ENCODE measurements around the gene NLGN3. TPM values are rescaled to one million over a fixed set of nuclear protein-coding genes. Genes with fewer than 3 reads are reported as not detected.

The NLGN3 gene
- total RNA-seq, 1 donor from 2014 or later: 3.1 TPM

DNA sequence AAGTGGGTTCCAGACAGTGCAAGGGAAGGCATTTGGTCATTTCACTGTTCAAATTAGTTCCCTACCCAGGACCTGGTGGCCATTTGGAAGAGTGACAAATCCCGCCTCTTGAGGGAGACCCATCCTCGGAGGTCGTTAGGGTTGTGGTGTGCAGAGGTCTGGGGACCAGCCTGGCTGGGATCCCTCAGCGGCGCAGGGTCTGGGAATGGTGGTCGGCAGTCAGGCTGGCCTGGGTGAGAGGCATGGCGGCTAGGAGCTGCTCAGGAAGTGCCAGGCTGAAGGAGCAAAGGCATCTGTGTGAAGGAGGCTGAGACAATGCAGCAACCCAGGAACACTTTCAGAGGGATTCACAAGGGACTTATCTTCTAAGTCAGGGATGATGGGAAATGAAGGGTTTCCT, 6.7 kb downstream of the NLGN3 start:
- Mint-ChIP-seq H3K4me3 (ENCODE audit: unreplicated experiment) (no peak overlapping the region), H3K4me1 (ENCODE audit: low read depth, unreplicated experiment) (no peaks in the 10 kb centered on the region), H3K27ac (ENCODE audit: unreplicated experiment) (no peak overlapping the region), H3K36me3 (ENCODE audit: unreplicated experiment) (no peaks in the 10 kb centered on the region), H3K27me3 (ENCODE audit: unreplicated experiment) (no peaks in the 10 kb centered on the region), H3K9me3 (ENCODE audit: unreplicated experiment) (peaks cover 4% of the 10 kb centered on the region)
- no peak for DNase-seq
- TF ChIP-seq, protein P1, sequence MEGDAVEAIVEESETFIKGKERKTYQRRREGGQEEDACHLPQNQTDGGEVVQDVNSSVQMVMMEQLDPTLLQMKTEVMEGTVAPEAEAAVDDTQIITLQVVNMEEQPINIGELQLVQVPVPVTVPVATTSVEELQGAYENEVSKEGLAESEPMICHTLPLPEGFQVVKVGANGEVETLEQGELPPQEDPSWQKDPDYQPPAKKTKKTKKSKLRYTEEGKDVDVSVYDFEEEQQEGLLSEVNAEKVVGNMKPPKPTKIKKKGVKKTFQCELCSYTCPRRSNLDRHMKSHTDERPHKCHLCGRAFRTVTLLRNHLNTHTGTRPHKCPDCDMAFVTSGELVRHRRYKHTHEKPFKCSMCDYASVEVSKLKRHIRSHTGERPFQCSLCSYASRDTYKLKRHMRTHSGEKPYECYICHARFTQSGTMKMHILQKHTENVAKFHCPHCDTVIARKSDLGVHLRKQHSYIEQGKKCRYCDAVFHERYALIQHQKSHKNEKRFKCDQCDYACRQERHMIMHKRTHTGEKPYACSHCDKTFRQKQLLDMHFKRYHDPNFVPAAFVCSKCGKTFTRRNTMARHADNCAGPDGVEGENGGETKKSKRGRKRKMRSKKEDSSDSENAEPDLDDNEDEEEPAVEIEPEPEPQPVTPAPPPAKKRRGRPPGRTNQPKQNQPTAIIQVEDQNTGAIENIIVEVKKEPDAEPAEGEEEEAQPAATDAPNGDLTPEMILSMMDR (IDR thresholded peaks at IDR 0.05; ENCODE audit: partially characterized antibody, unreplicated experiment): no peak

DNA sequence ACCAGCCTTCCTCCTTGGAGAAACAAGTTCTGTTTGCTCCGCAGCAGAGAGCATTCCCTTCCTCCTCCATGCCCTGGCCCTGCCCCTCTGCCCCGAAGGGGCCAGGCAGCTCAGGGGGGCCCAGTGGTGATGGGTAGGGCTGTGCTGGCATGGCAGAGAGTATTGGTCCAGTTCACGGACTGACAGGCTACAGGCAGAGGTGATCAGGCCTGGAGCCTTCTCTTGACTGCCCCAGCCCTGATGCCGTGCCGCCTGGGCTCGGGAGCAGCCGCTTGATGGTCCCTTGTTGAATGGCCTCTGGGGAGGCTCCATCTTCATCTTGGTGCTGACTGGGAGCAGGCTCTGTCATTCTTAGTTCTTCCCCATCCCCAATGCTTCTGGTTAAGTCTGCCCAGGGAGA, 9.6 kb downstream of the NLGN3 start:
- Mint-ChIP-seq H3K27me3 (ENCODE audit: unreplicated experiment) (no peaks in the 10 kb centered on the region), H3K36me3 (ENCODE audit: unreplicated experiment) (no peaks in the 10 kb centered on the region), H3K9me3 (ENCODE audit: unreplicated experiment) (peaks cover 4% of the 10 kb centered on the region), H3K27ac (ENCODE audit: unreplicated experiment) (no peak overlapping the region), H3K4me1 (ENCODE audit: low read depth, unreplicated experiment) (no peaks in the 10 kb centered on the region), H3K4me3 (ENCODE audit: unreplicated experiment) (no peak overlapping the region)
- TF ChIP-seq, protein P1 (IDR thresholded peaks at IDR 0.05; ENCODE audit: partially characterized antibody, unreplicated experiment): no peak
- no peak for DNase-seq

DNA sequence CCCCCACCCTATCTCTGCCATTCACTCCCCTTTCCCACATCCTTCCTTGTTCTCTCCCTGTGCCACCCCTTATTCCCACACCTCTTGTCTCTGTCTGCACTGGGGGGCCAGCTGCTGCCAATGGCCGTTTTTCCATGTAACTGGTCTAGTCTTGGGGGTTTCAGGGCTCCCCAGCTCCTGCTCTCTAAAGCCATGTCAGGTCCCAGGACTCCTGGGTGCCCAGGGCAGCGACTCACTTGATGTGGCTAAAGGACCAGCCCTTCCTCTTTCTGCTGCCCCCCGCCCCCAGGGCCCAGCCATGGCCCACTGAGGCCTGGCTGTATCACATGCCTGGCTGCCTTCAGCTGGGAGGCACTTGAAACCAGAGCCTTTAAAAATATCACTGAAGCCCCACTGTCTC, 10.0 kb downstream of the NLGN3 start:
- H3K36me3 Mint-ChIP-seq (ENCODE audit: unreplicated experiment): no peaks in the 10 kb centered on the region
- H3K4me1 Mint-ChIP-seq (ENCODE audit: low read depth, unreplicated experiment): no peaks in the 10 kb centered on the region
- no peak overlapping the region for H3K4me3 Mint-ChIP-seq (ENCODE audit: unreplicated experiment)
- H3K9me3 Mint-ChIP-seq (ENCODE audit: unreplicated experiment): peaks cover 4% of the 10 kb centered on the region
- H3K27me3 Mint-ChIP-seq (ENCODE audit: unreplicated experiment): no peaks in the 10 kb centered on the region
- TF ChIP-seq, protein P1 (IDR thresholded peaks at IDR 0.05; ENCODE audit: partially characterized antibody, unreplicated experiment): no peak
- DNase-seq: no peak
- H3K27ac Mint-ChIP-seq (ENCODE audit: unreplicated experiment): no peak overlapping the region

DNA sequence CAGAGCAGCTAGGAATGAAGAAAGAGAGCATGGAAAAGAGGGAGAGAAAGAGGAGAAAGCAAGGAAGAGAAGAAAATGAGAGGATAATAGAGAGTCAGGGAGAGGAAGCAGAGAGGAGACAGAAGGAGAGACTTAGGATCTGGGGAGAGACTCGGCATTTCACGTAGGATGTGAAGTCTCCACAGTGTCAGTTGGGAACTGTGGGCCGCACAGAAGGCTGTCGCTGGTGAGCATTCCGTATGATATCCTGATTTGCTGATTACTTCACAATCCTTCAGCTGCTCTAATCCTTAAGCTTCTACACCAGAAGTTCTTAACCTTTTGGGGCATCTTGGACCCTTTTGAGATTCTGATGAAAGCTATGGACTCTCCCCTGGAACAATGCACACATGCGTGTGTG, 14.0 kb downstream of the NLGN3 start:
- Mint-ChIP-seq H3K4me3 (ENCODE audit: unreplicated experiment) (no peak overlapping the region), H3K36me3 (ENCODE audit: unreplicated experiment) (no peaks in the 10 kb centered on the region)
- no peak for DNase-seq

DNA sequence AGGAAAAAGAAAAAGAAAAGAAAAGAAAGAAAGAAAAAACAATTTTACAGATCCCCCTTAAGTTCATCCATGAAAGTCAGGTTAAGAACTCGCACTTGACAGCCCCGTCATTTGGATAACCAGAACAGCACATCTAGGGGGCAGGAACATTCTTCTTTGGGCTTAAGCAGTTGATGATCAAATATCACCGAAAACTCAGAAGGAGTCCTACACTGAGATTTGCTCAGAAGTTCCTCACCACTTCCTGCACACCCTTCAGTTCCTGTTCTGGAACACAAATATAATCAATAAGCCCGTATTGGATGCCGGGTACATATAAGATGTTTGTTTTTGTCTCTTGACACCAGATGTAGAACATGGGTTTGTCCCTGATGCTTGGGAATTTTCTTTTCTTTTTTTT, 14.7 kb downstream of the NLGN3 start:
- no peak overlapping the region for H3K4me3 Mint-ChIP-seq (ENCODE audit: unreplicated experiment)
- no peaks in the 10 kb centered on the region for H3K36me3 Mint-ChIP-seq (ENCODE audit: unreplicated experiment)
- TF ChIP-seq, protein P1 (IDR thresholded peaks at IDR 0.05; ENCODE audit: partially characterized antibody, unreplicated experiment): no peak
- no peaks in the 10 kb centered on the region for H3K4me1 Mint-ChIP-seq (ENCODE audit: low read depth, unreplicated experiment)
- H3K27ac Mint-ChIP-seq (ENCODE audit: unreplicated experiment): no peak overlapping the region
- DNase-seq: no peak
- H3K9me3 Mint-ChIP-seq (ENCODE audit: unreplicated experiment): no peaks in the 10 kb centered on the region
- H3K27me3 Mint-ChIP-seq (ENCODE audit: unreplicated experiment): no peaks in the 10 kb centered on the region

More for the DNA sequence above, 14.0 kb downstream of the NLGN3 start:
- TF ChIP-seq, protein P1 (IDR thresholded peaks at IDR 0.05; ENCODE audit: partially characterized antibody, unreplicated experiment): no peak
- Mint-ChIP-seq H3K4me1 (ENCODE audit: low read depth, unreplicated experiment) (no peaks in the 10 kb centered on the region), H3K9me3 (ENCODE audit: unreplicated experiment) (no peaks in the 10 kb centered on the region), H3K27ac (ENCODE audit: unreplicated experiment) (no peak overlapping the region), H3K27me3 (ENCODE audit: unreplicated experiment) (no peaks in the 10 kb centered on the region)

Measured in glutamatergic neuron (in vitro differentiated cells).